NB4 (cell line): ENCODE results near the gene KLRF2.

ENCODE experiments used
- CTCF ChIP-seq: IDR thresholded peaks from one replicate; pipeline ENCODE4 v1.5.1; 2012; ENCODE audit warnings: low read depth, low read length
- MAX ChIP-seq: IDR thresholded peaks from 2 replicates; pipeline ENCODE4 v1.6.1; 2011; ENCODE audit warnings: low read depth, low read length
- POLR2A ChIP-seq: IDR thresholded peaks from 2 replicates; pipeline ENCODE4 v1.6.1; 2011; ENCODE audit warnings: mild to moderate bottlenecking; ENCODE audit not compliant: insufficient read length; ENCODE audit errors: extremely low read depth

DNA sequence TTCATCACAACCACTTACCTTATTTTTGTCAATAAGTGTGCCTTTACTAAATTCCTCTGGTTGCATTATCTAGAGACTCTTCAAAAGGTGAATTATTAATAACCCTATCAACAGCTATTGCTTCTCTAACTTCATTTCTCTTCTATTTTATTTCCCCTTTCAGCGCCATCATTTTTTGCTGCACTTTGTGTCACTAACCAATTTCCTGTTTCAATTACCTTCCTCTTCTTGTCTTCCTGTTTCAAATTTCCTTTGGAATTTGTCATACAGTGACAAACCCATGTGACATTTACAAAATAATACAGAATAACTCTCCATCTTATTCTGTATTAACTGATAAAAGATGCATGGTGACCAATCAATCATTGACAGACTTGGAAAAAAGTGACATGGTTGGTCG, 63.1 kb downstream of the KLRF2 start:
- TF ChIP-seq CTCF (no peak), POLR2A (no peak), MAX (no peak)
